SK-N-MC (cell line): ENCODE measurements around the gene RFX2.

ENCODE experiments used
- DNase-seq: peaks from one replicate; pipeline ENCODE4 v3.0.0-alpha.2; 2011; ENCODE audit warnings: low read depth, low spot score
- H3K27ac ChIP-seq: fragments of 200-600 bp; sonication (generic); 2 replicates; pipeline ENCODE4 v1.5.1; 2016; ENCODE audit warnings: mixed run types
- H3K36me3 ChIP-seq: fragments of 200-600 bp; sonication (generic); 2 replicates; pipeline ENCODE4 v1.6.1; 2017; ENCODE audit warnings: antibody characterized with exemption, low read length, mixed read lengths; ENCODE audit not compliant: insufficient read depth
- H3K4me3 ChIP-seq: fragments of 200-600 bp; sonication (generic); 2 replicates; pipeline ENCODE4 v1.5.1; 2016
- H3K9ac ChIP-seq: fragments of 200-600 bp; sonication (generic); 2 replicates; pipeline ENCODE4 v1.8.0; 2017; ENCODE audit warnings: mixed run types, mixed read lengths; ENCODE audit not compliant: insufficient read length
- H3K9me3 ChIP-seq: fragments of 200-600 bp; sonication (generic); 2 replicates; pipeline ENCODE4 v1.6.1; 2017; ENCODE audit warnings: low read depth, mild to moderate bottlenecking, antibody characterized with exemption, low read length, moderate library complexity, mixed read lengths
- EZH2 ChIP-seq: fragments of 200-600 bp; sonication (generic); IDR thresholded peaks from one replicate; pipeline ENCODE4 v1.6.1; 2017; ENCODE audit warnings: antibody characterized with exemption
- FOXP2 ChIP-seq: optimal IDR thresholded peaks from 2 replicates; pipeline ENCODE3; 2011; ENCODE audit warnings: mild to moderate bottlenecking, moderate library complexity; ENCODE audit not compliant: insufficient read depth; ENCODE audit errors: extremely low read length, control extremely low read depth
- POLR2AphosphoS5 ChIP-seq: IDR thresholded peaks from 2 replicates; pipeline ENCODE4 v1.6.1; 2012; ENCODE audit warnings: mild to moderate bottlenecking, low read depth, low read length, borderline replicate concordance

RFX2 gene

DNA sequence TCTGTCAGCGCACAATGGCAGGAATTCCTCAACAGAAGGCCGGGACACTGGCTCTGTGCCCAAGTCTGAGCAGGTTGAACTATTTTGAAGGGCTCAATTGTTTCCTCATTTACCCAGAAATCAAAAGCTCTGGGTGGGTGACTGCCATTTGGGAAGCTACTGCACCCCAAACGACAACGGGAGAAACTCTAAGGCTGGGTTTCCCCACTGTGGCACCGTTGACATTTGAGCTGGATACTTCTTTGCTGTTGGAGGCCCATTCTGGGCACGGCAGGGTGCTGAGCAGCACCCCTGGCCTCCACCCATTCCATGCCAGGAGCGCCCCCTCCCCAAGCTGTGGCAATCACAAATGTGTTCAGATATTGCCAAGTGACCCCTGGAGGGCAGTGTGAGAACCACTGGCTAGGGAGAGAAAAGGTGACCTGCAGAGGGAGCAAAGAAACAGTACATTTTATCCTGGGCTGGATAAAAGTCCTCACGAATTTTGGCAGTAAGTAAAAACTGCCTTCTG is 62.5 kb downstream of the RFX2 start:
- Histone ChIP-seq H3K9ac (no peak overlapping the region), H3K36me3 (no peaks in the 10 kb centered on the region)
- no peak for DNase-seq

DNA sequence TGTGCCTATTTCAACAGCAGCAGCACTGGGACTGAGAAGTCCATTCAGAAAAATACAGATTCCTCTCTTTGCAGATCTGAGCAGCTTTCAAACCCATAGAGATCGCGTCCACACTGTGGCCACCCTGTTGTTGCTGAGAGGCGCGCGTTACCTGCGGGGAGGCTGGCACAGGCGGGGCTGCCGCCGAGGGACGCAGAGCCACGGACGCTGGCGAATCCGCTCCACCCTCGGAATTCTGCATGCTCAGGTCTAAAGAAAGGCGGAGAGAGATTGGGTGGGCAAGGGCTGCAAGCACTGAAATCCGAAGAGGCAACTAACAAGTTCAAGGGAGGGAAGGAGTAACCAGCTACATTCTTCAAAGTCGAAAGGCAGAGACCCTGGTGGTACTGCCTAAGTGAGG is 63.0 kb downstream of the RFX2 start:
- no peaks in the 10 kb centered on the region for H3K36me3 ChIP-seq
- no peak for DNase-seq
- H3K9me3 ChIP-seq, result no peaks in the 10 kb centered on the region
- no peak overlapping the region for H3K27ac ChIP-seq
- no peak overlapping the region for H3K9ac ChIP-seq
- H3K4me3 ChIP-seq, result no peak overlapping the region
- TF ChIP-seq POLR2AphosphoS5, result no peak
- TF ChIP-seq FOXP2, result no peak
- TF ChIP-seq EZH2, result no peak

More for the DNA sequence above, 62.5 kb downstream of the RFX2 start:
- Histone ChIP-seq H3K9me3 (no peaks in the 10 kb centered on the region), H3K4me3 (no peak overlapping the region), H3K27ac (no peak overlapping the region)
- no peak for TF ChIP-seq POLR2AphosphoS5

DNA sequence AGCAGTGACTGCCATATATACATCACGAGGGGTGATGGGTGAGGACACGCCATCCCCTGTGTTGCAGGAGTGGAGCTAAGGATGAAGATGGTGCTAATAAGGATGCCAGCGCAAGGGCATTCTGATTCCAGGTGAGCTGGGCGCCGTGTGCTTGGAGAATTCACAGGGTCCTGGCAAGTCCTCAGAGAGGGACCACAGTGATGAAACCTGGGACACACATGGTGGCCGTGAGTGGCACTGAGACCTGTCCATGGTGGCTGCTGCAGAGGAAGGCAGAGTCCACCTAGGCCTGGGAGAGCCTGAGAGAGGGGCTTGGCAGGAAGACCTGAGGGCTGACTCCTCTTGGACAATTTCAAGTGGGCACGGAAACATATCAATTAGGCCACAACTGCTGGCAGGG is 65.2 kb downstream of the RFX2 start:
- no peaks in the 10 kb centered on the region for H3K9me3 ChIP-seq
- TF ChIP-seq FOXP2 (no peak), EZH2 (no peak), POLR2AphosphoS5 (no peak)
- H3K36me3 ChIP-seq, result no peaks in the 10 kb centered on the region
- no peak overlapping the region for H3K27ac ChIP-seq
- no peak overlapping the region for H3K4me3 ChIP-seq
- H3K9ac ChIP-seq, result no peak overlapping the region
- DNase-seq, result no peak

DNA sequence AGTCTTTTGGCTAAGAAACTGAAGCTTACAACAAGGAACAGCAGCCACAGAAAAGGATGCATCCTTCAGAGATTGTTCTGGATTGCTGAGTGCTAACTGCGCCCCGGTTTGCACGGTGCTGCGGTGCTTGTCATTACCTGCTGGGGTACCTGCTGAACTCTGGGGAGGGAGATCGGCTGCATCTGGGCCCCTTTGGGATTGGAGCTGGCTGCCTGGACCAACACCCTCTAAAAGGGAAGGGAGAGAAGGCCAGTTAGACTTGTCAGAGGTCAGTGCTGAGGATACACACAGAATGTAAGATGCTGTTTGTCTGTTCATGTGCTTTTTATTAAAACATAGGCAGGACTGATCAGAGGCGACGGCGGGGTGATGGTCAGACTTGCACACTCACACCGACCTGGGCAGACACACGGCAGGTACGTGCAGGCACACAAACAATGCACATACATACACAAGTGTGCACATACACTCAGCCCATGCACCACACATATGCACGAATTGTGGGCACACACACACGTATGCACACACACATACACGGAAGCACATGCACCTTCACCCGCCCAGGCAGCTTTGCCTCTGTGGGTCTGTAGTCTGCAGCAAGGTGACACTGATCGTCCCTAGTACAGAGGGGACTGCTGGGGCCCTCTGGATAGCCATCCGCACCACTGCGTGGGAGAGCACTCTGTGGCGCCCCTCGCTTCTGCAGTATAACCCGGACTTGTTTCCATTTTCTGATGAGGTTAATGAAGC is 66.1 kb downstream of the RFX2 start:
- Histone ChIP-seq H3K9me3 (no peaks in the 10 kb centered on the region), H3K9ac (no peak overlapping the region), H3K4me3 (no peak overlapping the region), H3K36me3 (no peaks in the 10 kb centered on the region), H3K27ac (no peak overlapping the region)
- no peak for DNase-seq
- TF ChIP-seq POLR2AphosphoS5 (no peak), EZH2 (no peak), FOXP2 (no peak)

DNA sequence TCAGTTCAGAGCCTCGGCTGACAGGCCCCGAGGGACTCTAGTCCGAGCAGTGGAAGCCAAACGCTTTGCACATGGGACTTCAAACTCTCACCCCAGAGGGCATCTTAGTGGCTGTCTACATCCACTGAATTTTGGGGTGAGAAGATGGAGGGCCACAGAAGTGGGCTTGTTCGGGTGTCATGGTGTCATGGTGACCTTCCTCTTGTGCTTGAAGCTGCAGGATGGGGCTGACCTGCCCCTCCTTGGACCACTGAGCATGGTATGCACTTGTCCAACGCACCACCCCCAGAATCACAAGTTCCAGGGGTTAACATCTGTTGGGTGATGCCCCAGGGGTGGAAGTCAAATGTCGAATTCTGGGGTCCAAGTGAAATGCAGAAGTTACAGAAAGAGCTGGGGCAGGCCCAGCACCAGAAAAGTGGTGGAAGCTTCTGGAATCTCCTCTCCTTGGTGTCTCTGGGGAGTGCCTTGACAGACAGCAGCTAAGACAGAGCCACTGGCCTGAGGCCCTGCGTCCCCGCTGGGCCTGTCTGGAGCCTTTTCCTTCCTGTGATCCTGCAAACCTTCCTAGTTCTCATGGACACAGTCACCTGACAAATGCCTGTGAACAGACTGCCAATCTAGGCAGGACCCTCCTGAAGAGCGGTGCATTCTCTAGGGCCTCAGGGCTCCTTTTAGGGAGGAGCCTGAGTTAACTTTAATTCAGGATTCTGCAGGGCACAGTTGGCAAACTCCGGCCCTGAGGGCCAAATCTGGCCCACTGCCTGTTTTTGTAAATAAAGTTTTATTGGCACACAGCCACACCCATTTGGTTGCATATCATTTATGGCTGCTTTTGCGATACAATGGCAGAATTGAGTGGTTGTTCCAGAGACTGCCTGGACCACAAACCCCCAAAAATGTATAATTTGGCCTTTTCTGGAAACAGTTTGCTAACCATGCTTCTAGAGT is 67.2 kb downstream of the RFX2 start:
- no peaks in the 10 kb centered on the region for H3K9me3 ChIP-seq
- TF ChIP-seq FOXP2, result no peak
- TF ChIP-seq EZH2, result no peak
- no peak for TF ChIP-seq POLR2AphosphoS5
- no peak overlapping the region for H3K9ac ChIP-seq
- H3K4me3 ChIP-seq, result no peak overlapping the region
- no peaks in the 10 kb centered on the region for H3K36me3 ChIP-seq
- DNase-seq, result no peak
- H3K27ac ChIP-seq, result no peak overlapping the region

DNA sequence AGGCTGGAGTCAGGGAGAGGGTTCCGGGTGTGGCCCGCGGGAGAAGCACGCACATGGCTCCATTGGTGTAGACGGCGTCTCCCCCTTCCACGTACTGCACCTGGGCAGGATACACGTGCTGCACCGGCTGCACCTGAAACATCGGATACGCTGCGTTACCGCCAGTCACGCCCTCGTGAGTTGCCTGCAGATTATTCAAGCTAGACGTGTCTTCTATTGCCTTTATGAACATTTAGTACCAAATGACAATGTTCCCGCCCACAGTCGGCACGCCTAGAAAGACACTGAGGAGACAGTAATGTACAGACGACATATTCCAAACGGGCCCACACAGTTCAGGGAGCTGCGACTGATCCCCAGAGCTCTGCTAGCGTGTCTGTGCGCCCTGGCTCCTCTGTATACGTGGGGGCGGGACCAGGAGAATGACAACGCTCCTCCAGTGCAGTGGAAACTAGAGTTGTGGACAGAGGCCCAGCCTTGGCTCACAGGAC is 68.3 kb downstream of the RFX2 start:
- H3K36me3 ChIP-seq, result no peaks in the 10 kb centered on the region
- no peak for DNase-seq
- H3K9me3 ChIP-seq, result no peaks in the 10 kb centered on the region
- no peak overlapping the region for H3K27ac ChIP-seq
- H3K4me3 ChIP-seq, result no peak overlapping the region
- H3K9ac ChIP-seq, result no peak overlapping the region
- no peak for TF ChIP-seq EZH2
- no peak for TF ChIP-seq FOXP2
- no peak for TF ChIP-seq POLR2AphosphoS5

DNA sequence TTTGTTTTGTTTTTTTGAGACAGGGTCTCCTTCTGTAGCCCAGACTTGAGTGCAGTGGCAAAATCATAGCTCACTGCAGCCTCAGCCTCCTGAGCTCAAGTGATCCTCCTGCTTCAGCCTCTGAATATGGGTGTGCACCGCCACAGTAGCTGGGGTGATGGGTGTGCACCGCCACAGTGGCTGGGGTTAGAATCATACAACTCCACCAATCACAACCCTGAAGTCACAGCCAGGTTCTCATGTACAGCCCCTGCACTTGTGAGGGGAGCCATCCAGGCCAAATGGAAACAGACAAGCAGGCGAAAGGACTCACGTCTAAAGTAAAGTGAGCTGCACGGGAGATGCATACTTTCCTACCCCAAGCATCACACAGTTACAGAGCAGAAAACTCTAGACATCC is 69.2 kb downstream of the RFX2 start:
- no peak for DNase-seq
- H3K4me3 ChIP-seq, result no peak overlapping the region
- TF ChIP-seq EZH2 (no peak), POLR2AphosphoS5 (no peak), FOXP2 (no peak)
- no peak overlapping the region for H3K9ac ChIP-seq
- H3K9me3 ChIP-seq, result no peaks in the 10 kb centered on the region
- no peak overlapping the region for H3K27ac ChIP-seq
- H3K36me3 ChIP-seq, result no peaks in the 10 kb centered on the region

DNA sequence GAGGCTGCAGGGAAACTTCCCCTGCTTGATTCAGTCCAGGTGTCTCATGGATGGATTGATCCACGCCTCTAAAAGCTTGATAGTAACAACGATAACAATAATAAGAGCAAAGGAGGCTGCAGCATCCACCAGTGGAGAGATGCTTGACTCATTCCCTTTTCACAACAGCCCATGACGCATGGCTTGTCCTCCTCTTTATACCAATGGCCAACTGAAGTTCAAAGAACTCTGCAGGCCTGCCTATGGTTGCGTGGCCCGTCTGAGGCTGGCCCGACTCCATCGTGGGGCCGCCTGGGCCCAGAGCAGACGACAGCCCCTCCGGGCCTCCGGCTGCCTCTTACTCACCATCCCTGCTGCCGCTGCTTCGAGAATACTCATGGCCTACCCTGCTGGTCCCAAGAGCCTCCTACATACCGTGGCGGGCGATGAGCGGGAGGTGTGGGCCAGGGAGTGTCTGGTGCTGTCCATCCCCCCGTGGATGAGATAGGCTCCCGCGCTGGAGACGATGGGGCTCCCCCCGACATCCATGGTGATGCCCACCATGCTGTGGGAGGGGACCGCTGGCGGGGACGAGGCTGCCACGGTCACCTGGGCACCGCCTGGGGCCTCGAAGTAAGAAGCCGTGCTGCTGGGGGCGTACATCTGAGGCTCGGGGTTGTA is 70.6 kb downstream of the RFX2 start:
- Histone ChIP-seq H3K9me3 (no peaks in the 10 kb centered on the region), H3K27ac (no peak overlapping the region), H3K9ac (no peak overlapping the region), H3K36me3 (no peaks in the 10 kb centered on the region), H3K4me3 (no peak overlapping the region)
- no peak for TF ChIP-seq POLR2AphosphoS5
- no peak for TF ChIP-seq EZH2
- TF ChIP-seq FOXP2, result no peak
- no peak for DNase-seq
